Stimulated activated CD8-positive, alpha-beta memory T cell treated with anti-CD3 and anti-CD28 coated beads, Interleukin-4, amount 100 ng/mL, for 24 hours (primary cell): Measurements from ENCODE around the gene POU2AF3.

Experiments used
- DNase-seq: peaks from one replicate; pipeline ENCODE4 v3.0.0-alpha.2; 2020; ENCODE audit warnings: low read depth

Gene POU2AF3

GRCh38 chr11:111329306-111330204, 31.2 kb downstream of the POU2AF3 start:
- DNase-seq: no peak

GRCh38 chr11:111330234-111330893, 32.0 kb downstream of the POU2AF3 start:
- no peak for DNase-seq

- DNase-seq: no peak
Observed at GRCh38 chr11:111331711-111332479, 33.5 kb downstream of the POU2AF3 start.

GRCh38 chr11:111334532-111335502, 36.5 kb downstream of the POU2AF3 start:
- no peak for DNase-seq

- DNase-seq: no peak
Observed at GRCh38 chr11:111335549-111335948, 37.2 kb downstream of the POU2AF3 start.

- DNase-seq: no peak
Observed at GRCh38 chr11:111336062-111336461, 37.7 kb downstream of the POU2AF3 start.

GRCh38 chr11:111336582-111337256, 38.4 kb downstream of the POU2AF3 start:
- no peak for DNase-seq

- no peak for DNase-seq
Observed at GRCh38 chr11:111339758-111340388, 41.5 kb downstream of the POU2AF3 start.

- DNase-seq: no peak
Observed at GRCh38 chr11:111342329-111342728, 44.0 kb downstream of the POU2AF3 start.

GRCh38 chr11:111344032-111344431, 45.7 kb downstream of the POU2AF3 start:
- DNase-seq: no peak

- no peak for DNase-seq
Observed at GRCh38 chr11:111347002-111347722, 48.8 kb downstream of the POU2AF3 start.

GRCh38 chr11:111347723-111348115, 49.4 kb downstream of the POU2AF3 start:
- DNase-seq: no peak

GRCh38 chr11:111348147-111348546, 49.8 kb downstream of the POU2AF3 start:
- no peak for DNase-seq

GRCh38 chr11:111349191-111349695, 50.9 kb downstream of the POU2AF3 start:
- DNase-seq: no peak

- DNase-seq: no peak
Observed at GRCh38 chr11:111350811-111351210, 52.5 kb downstream of the POU2AF3 start.

- DNase-seq: no peak
Observed at GRCh38 chr11:111351374-111352055, 53.2 kb downstream of the POU2AF3 start.

- DNase-seq: no peak
Observed at GRCh38 chr11:111352231-111352746, 53.9 kb downstream of the POU2AF3 start.

GRCh38 chr11:111352935-111353710, 54.8 kb downstream of the POU2AF3 start:
- no peak for DNase-seq
